ENCODE data around the gene ANKRD29. TPM values are rescaled to one million over a fixed set of nuclear protein-coding genes. Genes with fewer than 3 reads are reported as not detected.

The ANKRD29 gene
- total and polyA plus RNA-seq, 2 of the 4 experiments (the other 2 are of a cell fraction): 0.18 to 0.31 TPM

DNA sequence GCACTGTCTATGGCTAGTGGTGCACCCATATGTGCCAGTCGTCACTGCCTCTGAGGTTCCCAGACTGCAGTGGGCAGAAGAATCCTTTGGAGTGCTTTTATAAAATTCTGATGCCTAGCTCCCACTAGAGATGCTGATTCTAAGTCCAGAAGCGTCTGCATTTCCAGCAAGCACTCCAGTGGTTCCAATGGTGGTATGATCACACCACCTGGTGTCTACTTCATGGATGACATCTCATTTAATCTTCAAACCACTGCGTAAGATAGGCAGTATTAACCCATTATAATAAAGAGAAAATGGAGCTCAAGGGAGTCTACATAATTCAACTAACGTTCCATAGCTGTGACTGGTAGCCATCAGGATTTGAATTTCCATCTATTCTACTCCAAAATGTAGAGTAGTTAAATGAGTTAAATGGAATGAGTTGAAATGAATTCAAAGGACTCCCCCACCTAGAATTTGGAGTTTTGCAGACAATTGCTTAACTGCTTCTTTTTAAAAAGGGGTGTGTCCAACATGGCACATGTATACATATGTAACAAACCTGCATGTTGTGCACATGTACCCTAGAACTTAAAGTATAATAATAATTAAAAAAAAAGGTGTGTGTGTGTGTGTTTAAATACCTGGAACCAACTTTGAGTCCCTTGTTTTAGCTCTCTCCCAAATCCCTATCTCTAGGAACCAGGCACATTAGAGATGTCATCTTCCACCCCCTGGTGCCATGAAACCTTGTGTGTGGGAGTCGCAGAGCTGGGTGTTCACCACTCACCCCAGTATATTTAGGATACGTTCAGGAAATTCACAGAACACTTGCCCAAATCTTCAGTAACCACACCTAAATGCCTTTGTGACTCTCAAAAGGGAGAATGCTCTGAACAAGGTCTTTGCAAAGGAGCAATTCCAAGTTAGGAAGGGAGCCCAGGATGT, 40.6 kb upstream of the ANKRD29 start:
- intact Hi-C loops (cut with micrococcal nuclease): loop anchor here (1.0 to 5.0 kb wide), 5 partner anchors 81 to 414 kb away; no protein-coding TSS in a partner anchor

More for the DNA sequence above, 40.6 kb upstream of the ANKRD29 start:
- no peak overlapping the region for H2BK5ac ChIP-seq (ENCODE audit: low read depth, low read length, poor library complexity, severe bottlenecking)
- in situ Hi-C loops (cut with MboI; ENCODE audit: low sequenced_read_pairs): loop anchor here (5.0 kb wide), 2 partner anchors 76 to 186 kb away; no protein-coding TSS in a partner anchor
- TF ChIP-seq ELK1 (IDR thresholded peaks at IDR 0.05; ENCODE audit: borderline replicate concordance, low read depth, low read length): no peak
- TF ChIP-seq RAD21 (IDR thresholded peaks at IDR 0.05; ENCODE audit: low read length): peak; percentile 94
- TF ChIP-seq NFE2L2 (IDR thresholded peaks at IDR 0.05; ENCODE audit: low read depth, low read length): no peak
- TF ChIP-seq POLR2A (IDR thresholded peaks at IDR 0.05; ENCODE audit: low read depth, low read length): 0 out of 2 replicates have a peak, but pooled peaks have one; percentile 28
- TF ChIP-seq, protein P1, sequence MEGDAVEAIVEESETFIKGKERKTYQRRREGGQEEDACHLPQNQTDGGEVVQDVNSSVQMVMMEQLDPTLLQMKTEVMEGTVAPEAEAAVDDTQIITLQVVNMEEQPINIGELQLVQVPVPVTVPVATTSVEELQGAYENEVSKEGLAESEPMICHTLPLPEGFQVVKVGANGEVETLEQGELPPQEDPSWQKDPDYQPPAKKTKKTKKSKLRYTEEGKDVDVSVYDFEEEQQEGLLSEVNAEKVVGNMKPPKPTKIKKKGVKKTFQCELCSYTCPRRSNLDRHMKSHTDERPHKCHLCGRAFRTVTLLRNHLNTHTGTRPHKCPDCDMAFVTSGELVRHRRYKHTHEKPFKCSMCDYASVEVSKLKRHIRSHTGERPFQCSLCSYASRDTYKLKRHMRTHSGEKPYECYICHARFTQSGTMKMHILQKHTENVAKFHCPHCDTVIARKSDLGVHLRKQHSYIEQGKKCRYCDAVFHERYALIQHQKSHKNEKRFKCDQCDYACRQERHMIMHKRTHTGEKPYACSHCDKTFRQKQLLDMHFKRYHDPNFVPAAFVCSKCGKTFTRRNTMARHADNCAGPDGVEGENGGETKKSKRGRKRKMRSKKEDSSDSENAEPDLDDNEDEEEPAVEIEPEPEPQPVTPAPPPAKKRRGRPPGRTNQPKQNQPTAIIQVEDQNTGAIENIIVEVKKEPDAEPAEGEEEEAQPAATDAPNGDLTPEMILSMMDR (conservative IDR thresholded peaks at IDR 0.05; ENCODE audit: low read depth, low read length): peak; percentile 83
- no peak for TF ChIP-seq MAZ (IDR thresholded peaks at IDR 0.05; ENCODE audit: borderline replicate concordance, low read depth, low read length)
- peak; percentile 94 for TF ChIP-seq SMC3 (IDR thresholded peaks at IDR 0.05; ENCODE audit: low read depth, low read length)
- no peak overlapping the region for H2BK120ac ChIP-seq (ENCODE audit: low read depth, low read length)
- dilution Hi-C loops (cut with HindIII; ENCODE audit: low sequenced_read_pairs, unreplicated experiment): no loop called here
- H3K79me1 ChIP-seq (ENCODE audit: low read depth in 1 of 2, low read length in 2 of 2): no peaks in the 10 kb centered on the region
- no peak overlapping the region for H3K4ac ChIP-seq (ENCODE audit: low read depth, low read length)
- no peak overlapping the region for H4K5ac ChIP-seq (ENCODE audit: low read depth, low read length)
- H2AFZ ChIP-seq (replicated peaks; ENCODE audit: low read length, poor library complexity): no peak overlapping the region
- peaks cover 22% of the 10 kb centered on the region for H3K27me3 ChIP-seq (ENCODE audit: control insufficient read depth, insufficient read depth, low read length)
- no peak overlapping the region for H3K56ac ChIP-seq (ENCODE audit: extremely low read depth, insufficient read depth, low read length)
- no peak overlapping the region for H3K27ac ChIP-seq (ENCODE audit: insufficient read depth, low read length)
- POLR2A ChIA-PET (ENCODE audit: unreplicated experiment): no interaction called here
- no peaks in the 10 kb centered on the region for H3K9me1 ChIP-seq (ENCODE audit: insufficient read depth, low read length)
- H3K9me3 ChIP-seq (ENCODE audit: control insufficient read depth, insufficient read depth, low read length): peaks cover 5% of the 10 kb centered on the region; the same call in 1 of the 2 replicates
- H3K18ac ChIP-seq (ENCODE audit: low read depth, low read length): no peak overlapping the region
- peak; percentile 97 for ATAC-seq (ENCODE audit: low read depth)
- peak; percentile 79 for DNase-seq
- no peak overlapping the region for H2BK20ac ChIP-seq (ENCODE audit: low read depth, low read length)
- no peak overlapping the region for H2BK15ac ChIP-seq (ENCODE audit: low read depth, low read length)
- H2AK5ac ChIP-seq (ENCODE audit: low read depth, low read length): no peak overlapping the region
- CTCF ChIA-PET: interaction anchor here (0.5 to 2.1 kb wide), 12 partner anchors 11 to 479 kb away, joined by 3 to 18 read pairs (median 4); no protein-coding TSS in a partner anchor
- no peak overlapping the region for H3K4me3 ChIP-seq (ENCODE audit: insufficient read depth, low read depth, low read length)
- H3K4me2 ChIP-seq (ENCODE audit: low read depth, low read length): no peak overlapping the region
- no peak overlapping the region for H3K9ac ChIP-seq (ENCODE audit: low read depth, low read length)
- no peak overlapping the region for H4K91ac ChIP-seq (ENCODE audit: insufficient read depth, low read depth, low read length)
- H3K14ac ChIP-seq (replicated peaks; ENCODE audit: low read depth, low read length): no peak overlapping the region
- H2AK9ac ChIP-seq (replicated peaks; ENCODE audit: low read depth, low read length, poor library complexity): no peak overlapping the region
- BruUV-seq (replicated peaks): no TSS peak
- no peak overlapping the region for H4K8ac ChIP-seq (ENCODE audit: low read depth in 2 of 2, low read length in 2 of 2)
- no peak overlapping the region for H3K23ac ChIP-seq (ENCODE audit: low read depth, low read length)
- no CpG with 5 or more reads among the region's 6 CpGs for WGBS, 2 experiments (ENCODE audit: extremely low coverage in 2 of 2, insufficient read length in 1 of 2)
- no peaks in the 10 kb centered on the region for H3K4me1 ChIP-seq (ENCODE audit: control insufficient read depth, insufficient read depth, low read length)
- no peaks in the 10 kb centered on the region for H4K20me1 ChIP-seq (ENCODE audit: insufficient read depth, low read length)
- no peaks in the 10 kb centered on the region for H3K36me3 ChIP-seq (ENCODE audit: control insufficient read depth, insufficient read depth, low read length)

Measured in IMR-90 (cell line).